Measurements from ENCODE around the gene MCRS1.

The MCRS1 gene

DNA sequence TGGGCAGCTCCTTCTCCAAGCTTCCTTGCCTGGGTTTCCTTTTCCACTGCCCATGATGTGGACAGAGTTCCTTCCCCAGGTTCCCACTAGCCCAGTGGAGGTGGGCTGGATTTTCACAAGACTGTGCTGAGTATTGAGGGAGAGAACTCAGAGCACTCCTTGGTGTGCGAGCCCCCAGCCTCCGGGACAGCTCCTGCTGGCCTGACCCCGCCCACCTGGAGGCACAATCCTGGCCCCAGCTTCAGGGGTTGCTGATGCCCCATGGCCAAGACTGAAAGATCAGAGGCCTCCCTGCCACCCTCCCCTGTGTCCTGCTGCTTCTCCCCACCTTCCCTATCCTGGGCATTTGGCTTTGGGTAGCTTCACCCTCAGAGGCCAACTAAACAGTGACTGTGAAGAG is 21.5 kb downstream of the MCRS1 start:
- Histone ChIP-seq H3K9me3 (ENCODE audit: control insufficient read depth, low read length) (no peaks in the 10 kb centered on the region), H3K4me2 (ENCODE audit: low read length) (no peak overlapping the region), H3K27me3 (ENCODE audit: control insufficient read depth, insufficient read depth, low read length) (no peaks in the 10 kb centered on the region), H3K79me2 (no peaks in the 10 kb centered on the region), H3K4me1 (peaks cover 8% of the 10 kb centered on the region), H2AFZ (no peak overlapping the region), H3K36me3 (ENCODE audit: control insufficient read depth, insufficient read depth, low read length) (no peaks in the 10 kb centered on the region), H3K9ac (no peak overlapping the region), H3K4me3 (ENCODE audit: low read depth, low read length) (no peak overlapping the region), H3K27ac (no peak overlapping the region)
- TF ChIP-seq CTCF (IDR thresholded peaks at IDR 0.05) = no peak

GRCh38 chr12:49545815-49546214 is 22.1 kb downstream of the MCRS1 start:
- Histone ChIP-seq H3K27me3 (ENCODE audit: control insufficient read depth, insufficient read depth, low read length) (no peaks in the 10 kb centered on the region), H2AFZ (no peak overlapping the region), H3K4me3 (ENCODE audit: low read depth, low read length) (no peak overlapping the region), H3K9ac (no peak overlapping the region), H3K4me1 (peaks cover 8% of the 10 kb centered on the region), H3K79me2 (no peaks in the 10 kb centered on the region), H3K27ac (no peak overlapping the region), H3K36me3 (ENCODE audit: control insufficient read depth, insufficient read depth, low read length) (no peaks in the 10 kb centered on the region), H3K9me3 (ENCODE audit: control insufficient read depth, low read length) (no peaks in the 10 kb centered on the region), H3K4me2 (ENCODE audit: low read length) (no peak overlapping the region)
- TF ChIP-seq CTCF (IDR thresholded peaks at IDR 0.05) = no peak

DNA sequence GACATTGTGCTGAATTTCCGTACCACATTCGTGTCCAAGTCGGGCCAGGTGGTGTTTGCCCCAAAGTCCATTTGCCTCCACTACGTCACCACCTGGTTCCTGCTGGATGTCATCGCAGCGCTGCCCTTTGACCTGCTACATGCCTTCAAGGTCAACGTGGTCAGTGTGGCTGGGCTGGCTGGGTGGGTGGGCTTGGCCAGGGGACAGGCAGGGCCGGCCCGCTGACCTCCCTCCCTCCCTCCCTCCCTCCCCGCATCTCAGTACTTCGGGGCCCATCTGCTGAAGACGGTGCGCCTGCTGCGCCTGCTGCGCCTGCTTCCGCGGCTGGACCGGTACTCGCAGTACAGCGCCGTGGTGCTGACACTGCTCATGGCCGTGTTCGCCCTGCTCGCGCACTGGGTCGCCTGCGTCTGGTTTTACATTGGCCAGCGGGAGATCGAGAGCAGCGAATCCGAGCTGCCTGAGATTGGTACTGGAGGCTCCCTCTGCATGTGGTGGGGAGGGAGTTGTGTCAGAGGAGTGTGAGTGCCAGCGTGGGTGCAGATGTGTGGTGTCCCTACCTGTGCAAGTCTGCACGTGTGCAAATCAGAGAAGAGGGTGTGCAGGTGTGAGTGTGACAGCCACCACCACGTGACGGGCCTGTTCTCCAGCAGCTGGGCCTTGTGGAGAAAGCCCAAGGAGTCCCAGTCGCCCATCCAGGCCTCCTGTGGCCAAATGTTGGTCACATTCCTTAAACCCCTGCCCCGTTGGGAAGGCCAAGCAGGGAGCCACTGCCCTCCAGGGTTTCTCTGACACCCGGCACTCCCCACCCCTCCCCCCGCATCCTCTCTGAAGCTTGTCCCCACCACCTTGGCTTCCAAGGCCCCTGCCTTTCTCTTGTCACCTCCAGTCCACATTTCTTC is 23.8 kb downstream of the MCRS1 start:
- no peaks in the 10 kb centered on the region for H3K79me2 ChIP-seq
- no peak overlapping the region for H3K27ac ChIP-seq
- H3K27me3 ChIP-seq (ENCODE audit: control insufficient read depth, insufficient read depth, low read length) = no peaks in the 10 kb centered on the region
- no peak overlapping the region for H3K4me3 ChIP-seq (ENCODE audit: low read depth, low read length)
- no peak overlapping the region for H3K9ac ChIP-seq
- no peak for TF ChIP-seq CTCF (IDR thresholded peaks at IDR 0.05)
- no peak overlapping the region for H3K4me2 ChIP-seq (ENCODE audit: low read length)
- no peak overlapping the region for H2AFZ ChIP-seq
- no peaks in the 10 kb centered on the region for H3K36me3 ChIP-seq (ENCODE audit: control insufficient read depth, insufficient read depth, low read length)
- no peaks in the 10 kb centered on the region for H3K9me3 ChIP-seq (ENCODE audit: control insufficient read depth, low read length)
- peaks cover 10% of the 10 kb centered on the region for H3K4me1 ChIP-seq

GRCh38 chr12:49543221-49543913 is 24.6 kb downstream of the MCRS1 start:
- H3K79me2 ChIP-seq = no peaks in the 10 kb centered on the region
- no peak overlapping the region for H2AFZ ChIP-seq
- no peak for TF ChIP-seq CTCF (IDR thresholded peaks at IDR 0.05)
- no peak overlapping the region for H3K27ac ChIP-seq
- no peak overlapping the region for H3K4me2 ChIP-seq (ENCODE audit: low read length)
- peaks cover 3% of the 10 kb centered on the region for H3K4me1 ChIP-seq
- H3K4me3 ChIP-seq (ENCODE audit: low read depth, low read length) = no peak overlapping the region
- H3K36me3 ChIP-seq (ENCODE audit: control insufficient read depth, insufficient read depth, low read length) = no peaks in the 10 kb centered on the region
- H3K9ac ChIP-seq = no peak overlapping the region
- H3K9me3 ChIP-seq (ENCODE audit: control insufficient read depth, low read length) = no peaks in the 10 kb centered on the region
- no peaks in the 10 kb centered on the region for H3K27me3 ChIP-seq (ENCODE audit: control insufficient read depth, insufficient read depth, low read length)
